Right renal pelvis (tissue), 4 donors: ENCODE data around the gene FASTK. TPM values are rescaled to one million over a fixed set of nuclear protein-coding genes. Genes with fewer than 3 reads are reported as not detected.

Source experiments
- DNase-seq, 4 donors: peaks; one replicate each; pipeline ENCODE4 v3.0.0-alpha.2; 2013; ENCODE audit warnings: low read depth in 4 of 4, low spot score in 3 of 4, missing footprints in 1 of 4
- polyA plus RNA-seq, 4 donors: library from polyadenylated mRNA; unstranded; fragments of 120-200 nt; gene quantifications; one replicate each; pipeline ENCODE4 v1.2.1, GENCODE V29; 2013; ENCODE audit not compliant: insufficient read length in 4 of 4

Gene FASTK
- polyA plus RNA-seq, 4 donors: 49.5 to 77.1 (median 50.8) TPM

- DNase-seq: no peak
These were observed 37.8 kb upstream of the FASTK start for GRCh38 chr7:151118108-151119054.

DNA sequence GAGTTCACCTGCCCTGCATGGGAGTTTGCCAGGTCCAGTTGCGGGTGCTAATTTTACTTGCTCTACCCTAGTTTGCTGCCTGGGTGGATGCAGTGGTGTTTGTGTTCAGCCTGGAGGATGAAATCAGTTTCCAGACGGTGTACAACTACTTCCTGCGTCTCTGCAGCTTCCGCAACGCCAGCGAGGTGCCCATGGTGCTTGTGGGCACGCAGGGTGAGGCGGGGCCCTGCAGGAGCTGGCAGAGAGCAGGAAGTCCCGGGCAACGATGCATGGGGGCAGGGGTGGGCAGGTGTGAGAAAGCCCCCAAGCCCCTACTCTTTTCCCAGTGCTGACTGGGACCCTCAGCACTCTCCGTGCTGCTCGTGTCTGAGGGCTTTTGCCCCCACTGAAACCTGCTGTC, 37.0 kb upstream of the FASTK start:
- no peak for DNase-seq

DNA sequence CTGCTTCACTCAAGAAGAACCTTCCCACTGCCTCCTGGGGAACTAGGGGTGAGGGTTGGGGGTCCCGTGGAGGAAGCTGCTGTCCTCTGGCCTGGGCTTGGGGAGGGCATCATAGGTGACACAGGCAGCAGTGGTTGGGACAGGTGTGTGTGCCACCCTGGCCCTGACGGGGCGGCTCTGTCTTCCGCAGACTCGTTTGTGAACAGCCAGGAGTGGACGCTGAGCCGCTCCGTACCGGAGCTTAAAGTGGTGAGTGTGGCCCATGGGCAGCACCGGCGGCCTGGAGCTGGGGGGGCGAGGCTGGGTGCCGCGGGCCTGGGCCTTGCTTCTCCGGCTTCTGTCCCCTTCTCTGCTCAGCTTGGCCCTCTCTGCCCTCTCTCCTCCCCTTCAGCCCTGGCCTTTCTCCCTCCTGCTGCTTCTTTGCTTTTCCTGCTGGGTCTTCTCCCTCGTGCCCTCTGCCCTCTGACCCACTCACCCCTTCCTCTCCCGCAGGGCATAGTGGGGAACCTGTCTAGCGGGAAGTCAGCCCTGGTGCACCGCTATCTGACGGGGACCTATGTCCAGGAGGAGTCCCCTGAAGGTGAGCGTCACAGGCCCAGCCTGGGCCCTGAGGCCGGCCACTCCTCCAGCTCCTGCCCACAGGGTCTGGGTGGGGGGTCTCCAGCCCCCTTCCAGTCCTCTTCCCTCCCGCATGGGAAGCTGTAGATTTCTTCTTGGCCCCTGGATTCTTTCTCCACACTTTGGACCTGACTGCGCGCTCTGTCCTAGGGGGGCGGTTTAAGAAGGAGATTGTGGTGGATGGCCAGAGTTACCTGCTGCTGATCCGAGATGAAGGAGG, 36.2 kb upstream of the FASTK start:
- DNase-seq: no peak

DNA sequence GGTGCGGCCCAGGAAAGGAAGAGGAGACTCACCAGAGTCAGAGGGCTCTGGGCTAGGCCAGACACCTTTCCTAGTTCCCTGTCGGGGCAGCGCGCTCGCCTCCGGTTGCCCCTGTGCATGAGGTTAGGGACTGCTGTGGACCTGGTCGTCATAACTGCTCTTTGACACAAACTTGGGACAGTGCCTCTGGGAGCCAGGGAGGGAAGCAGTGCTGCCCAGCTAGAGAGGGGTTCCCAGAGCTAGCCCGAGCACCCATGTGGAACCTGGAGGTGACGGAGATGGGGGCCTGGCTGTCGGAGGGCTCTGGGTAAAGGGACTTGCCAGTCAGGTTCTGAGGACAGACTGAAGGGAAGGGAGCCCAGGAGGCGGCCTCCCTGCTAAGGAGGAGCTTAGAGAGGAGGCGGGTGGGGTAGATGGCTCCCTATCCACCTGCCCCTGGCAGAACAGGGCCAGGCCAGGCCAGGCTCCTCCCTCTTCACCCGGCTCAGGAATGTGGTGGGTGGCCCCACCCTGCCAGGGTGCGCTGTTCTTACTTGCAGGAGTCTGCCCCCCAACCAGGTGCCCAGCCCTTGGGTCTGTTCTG, 35.3 kb upstream of the FASTK start:
- DNase-seq: no peak

DNA sequence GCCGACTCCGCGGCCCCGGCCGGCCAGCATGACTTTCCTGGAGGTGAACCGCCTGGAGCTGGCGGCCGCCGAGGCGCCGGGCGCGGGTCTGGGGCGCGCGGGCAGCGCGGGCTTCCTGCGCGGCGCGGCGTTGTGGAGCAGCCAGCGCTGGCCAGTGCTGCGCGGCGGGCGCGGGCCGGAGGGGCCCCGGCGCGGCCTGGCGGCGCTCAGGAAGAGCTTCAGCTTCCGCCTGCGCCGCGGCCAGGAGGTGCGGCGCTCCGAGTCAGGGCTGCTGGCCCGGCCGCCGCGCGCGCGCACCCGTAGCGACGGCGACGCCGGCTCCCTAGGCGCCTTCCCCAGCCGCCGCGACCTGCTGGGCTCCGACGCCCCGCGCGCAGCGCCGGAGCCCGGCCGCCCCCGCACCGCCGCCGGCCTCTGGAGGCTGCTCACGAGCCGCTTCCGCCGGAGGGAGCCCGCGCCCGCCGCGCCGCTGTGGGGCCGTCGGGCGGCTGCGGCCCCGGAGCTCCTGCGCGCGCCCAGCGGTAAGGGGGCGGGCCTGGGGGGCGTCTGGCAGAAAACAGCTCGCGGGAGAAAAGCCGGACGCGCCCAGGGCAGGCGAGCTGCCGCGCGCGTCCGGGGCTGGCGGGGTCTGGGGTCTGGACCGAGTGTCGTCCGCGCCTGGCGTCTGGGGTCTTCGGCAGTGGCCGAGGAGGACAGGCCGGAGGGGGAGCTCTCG, 34.7 kb upstream of the FASTK start:
- DNase-seq: no peak

DNA sequence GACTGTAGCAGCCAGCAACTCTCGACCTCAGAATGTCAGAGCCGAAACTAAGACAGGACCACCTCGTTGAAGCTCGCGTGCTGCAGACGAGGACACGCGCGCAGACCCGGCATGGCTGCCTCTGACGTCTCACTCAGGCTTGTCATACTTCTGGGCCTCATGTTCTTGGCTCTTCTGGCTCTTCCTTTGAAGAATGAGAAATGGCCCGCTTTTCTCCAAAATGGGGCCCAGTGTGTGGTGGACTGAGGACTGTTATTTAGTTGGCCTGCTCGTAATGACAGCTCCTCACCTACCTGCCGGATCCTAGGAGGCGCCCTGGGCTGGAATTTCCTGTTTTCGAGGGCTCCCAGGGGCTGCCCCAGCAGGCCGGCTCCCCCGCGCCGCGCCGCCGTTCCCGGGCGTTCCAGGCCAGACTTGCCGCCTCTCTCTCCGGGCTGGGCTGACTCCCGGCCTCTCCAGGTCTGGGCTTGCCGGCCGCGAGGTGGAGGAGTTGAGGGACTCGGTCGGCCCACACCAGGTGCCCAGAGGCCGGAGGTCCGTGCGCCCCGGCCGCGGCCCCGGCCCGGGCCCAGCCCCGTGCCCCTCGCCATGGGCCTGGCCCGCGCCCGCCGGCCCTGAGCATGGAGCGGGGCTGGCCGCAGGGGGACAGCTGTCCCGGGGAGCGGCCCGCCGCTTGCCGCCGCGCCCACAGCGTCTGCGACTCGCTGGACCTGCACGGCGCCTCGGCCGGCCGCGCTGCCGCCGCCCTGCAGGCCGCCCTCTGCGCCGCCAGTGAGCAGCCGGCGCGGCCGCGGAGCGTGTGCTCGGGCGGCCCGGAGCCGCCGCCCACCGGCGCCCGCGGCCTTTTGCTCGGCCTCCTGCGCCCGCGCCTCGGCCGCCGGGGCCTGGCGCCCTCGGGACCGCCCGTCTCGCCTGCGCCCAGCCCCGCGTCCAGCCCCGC, 33.8 kb upstream of the FASTK start:
- DNase-seq: no peak

DNA sequence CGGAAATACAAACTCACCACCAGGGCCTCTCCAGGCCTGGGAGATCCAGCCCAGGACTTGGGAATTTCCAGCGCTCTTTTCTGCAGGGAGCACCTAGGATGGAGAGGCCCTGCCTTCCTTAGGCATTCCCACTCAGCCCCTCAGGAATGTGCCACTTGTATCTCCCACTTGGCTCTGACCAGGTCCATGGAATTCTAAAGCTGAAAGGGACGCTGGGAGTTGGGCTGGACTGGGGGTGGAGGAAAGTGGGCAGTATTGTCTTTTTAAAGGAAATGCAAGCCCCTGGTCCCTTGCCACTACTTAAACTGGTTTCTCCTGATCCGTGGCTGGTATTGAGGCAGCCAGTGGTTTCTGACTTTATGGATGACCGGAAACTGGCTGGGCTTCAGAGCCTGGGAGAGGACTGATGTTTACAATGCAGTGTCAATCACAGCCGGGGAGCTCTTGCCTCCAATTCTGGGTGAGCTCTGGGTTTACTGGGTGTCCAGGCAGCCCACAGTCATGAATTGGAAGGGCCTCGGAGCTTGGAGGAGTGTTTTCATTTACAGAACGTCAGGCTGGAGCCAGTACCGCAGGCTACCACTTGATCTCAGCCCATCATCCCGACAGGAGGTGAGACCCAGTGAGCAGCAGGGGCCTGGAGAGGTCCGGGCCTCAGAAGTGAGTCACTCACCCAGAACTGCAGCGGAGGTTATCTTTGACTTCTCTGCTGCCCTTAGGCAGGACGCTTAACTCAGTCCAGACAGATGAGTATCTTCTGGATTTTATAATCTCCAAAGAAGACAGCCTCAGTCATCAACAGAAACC, 32.9 kb upstream of the FASTK start:
- no peak for DNase-seq

DNA sequence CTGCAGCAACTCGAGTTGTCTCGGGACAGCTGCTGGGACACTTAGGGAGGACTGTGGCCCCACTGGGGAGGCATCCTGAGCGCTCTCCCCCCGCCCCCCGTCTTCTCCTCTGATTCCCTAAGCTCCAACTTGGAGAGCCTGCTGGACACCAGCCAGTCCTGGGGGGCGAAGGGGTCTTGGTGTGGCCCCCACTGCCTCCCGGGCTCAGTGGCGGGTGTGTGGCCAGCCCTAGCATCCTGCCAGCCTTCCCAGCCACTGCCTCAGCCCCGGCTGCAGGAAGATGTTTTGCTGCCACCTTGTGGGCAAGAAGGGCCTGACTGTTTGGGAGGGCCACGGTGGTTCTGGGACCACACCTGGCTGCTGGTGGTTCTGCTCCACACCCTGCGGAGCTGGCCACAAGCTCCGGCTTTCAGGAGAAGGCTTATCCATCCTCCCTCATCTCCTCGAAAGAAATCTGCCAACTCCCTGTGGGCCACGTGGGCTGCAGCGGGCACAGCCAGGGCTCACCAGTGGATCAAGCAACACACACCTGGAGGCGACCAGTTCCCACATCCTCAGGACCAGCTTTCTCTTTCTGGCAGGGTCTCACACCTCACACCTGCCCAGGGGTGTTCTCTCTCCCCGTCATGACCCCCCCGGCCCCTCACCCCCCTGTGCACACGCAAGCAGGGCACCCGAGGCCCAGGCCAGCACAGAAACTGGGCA, 30.5 kb upstream of the FASTK start:
- no peak for DNase-seq

DNA sequence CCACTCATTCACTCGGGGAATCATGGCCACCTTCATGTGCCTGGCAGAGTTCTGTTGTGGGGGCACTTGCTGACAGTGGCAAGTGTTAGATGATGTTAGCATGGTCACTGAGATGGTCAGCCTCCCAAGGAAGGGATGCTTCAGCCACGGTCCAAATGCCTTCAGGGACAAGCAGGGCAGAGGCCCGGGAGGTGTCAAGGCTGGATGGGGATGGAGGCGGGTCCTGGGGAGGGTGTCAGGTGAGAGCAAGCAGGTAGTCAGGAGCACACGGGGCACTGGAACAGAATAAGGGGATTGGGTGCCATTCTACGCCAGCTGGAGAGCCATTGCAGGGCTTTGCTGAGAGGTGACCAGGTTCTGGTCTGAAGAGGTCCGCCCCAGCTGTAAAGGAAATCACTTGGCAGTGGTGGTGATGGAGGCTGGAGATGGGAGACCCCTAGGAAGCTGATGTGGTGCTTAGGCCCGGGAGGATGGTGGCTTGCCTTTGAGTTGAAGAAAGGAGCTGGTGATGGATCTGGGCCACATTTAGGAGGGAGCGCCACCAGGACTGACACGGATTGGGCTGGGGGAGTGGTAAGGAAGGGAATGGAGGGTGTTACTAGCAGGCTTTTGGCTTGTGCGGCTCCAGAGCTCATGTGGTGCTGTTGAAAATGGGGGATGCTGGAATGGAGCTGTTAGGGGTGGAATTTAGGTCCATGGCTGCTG, 29.8 kb upstream of the FASTK start:
- DNase-seq: no peak

DNA sequence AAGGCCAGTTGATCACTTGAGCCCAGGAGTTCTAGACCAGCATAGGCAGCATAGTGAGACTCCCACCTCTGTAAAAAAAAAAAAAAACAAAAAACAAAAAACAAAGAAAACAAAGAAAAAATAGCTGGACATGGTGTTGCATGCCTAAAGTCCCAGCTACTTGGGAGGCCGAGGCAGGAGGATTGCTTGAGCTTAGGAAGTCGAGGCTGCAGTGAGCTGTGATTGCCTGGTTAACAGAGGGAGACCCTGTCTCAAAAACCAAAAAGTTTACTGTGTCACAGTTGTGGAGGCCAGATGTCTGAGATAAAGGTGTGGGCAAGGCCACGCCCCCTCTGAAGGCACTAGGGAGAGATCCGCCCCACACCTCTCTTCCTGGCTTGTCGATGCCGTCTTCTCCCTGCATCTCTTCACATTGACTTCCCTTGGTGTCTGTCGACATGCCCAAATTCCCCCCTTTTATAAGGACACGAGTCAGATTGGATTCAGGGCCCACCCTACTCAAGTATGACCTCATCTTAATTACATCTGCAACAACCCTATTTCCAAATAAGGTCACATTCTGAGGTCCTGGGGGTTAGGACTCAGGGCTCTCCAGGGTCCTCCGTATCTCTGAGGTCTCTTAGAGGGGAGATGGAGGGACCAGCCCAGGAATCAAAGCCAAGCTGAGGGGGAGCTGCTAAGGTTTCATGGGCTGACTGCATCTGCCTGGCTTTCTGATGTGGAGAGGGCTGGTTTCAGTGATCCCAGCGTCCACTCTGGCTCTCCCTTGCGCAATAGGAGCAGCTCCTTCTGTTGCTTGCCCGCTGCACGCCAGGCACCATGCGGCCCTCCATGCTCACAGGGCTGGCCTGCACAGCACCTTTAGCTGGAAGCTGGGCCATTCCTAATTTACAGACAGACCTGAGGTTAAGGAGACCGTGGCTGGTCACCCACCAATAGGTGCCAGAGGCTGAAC, 28.8 kb upstream of the FASTK start:
- no peak for DNase-seq

DNA sequence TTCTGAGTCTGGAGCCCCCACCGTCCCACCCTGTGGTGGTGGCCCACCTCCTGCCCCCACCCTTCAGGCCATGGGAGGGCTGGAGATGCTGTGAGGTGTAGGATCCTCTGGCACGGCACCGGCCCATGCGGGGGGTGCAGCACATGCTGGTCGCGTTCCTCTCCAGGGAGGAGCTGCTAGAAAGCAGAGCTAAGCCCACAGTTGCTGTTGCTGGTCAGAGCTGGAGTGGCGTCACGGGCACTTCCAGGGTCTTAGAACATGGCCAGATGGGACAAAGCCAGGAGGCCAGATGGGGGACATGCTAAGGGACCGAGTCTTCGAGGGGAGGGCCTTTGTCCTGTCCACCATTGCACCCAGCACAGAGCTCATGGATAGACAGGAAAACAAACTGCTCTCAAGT, 27.3 kb upstream of the FASTK start:
- DNase-seq: no peak

DNA sequence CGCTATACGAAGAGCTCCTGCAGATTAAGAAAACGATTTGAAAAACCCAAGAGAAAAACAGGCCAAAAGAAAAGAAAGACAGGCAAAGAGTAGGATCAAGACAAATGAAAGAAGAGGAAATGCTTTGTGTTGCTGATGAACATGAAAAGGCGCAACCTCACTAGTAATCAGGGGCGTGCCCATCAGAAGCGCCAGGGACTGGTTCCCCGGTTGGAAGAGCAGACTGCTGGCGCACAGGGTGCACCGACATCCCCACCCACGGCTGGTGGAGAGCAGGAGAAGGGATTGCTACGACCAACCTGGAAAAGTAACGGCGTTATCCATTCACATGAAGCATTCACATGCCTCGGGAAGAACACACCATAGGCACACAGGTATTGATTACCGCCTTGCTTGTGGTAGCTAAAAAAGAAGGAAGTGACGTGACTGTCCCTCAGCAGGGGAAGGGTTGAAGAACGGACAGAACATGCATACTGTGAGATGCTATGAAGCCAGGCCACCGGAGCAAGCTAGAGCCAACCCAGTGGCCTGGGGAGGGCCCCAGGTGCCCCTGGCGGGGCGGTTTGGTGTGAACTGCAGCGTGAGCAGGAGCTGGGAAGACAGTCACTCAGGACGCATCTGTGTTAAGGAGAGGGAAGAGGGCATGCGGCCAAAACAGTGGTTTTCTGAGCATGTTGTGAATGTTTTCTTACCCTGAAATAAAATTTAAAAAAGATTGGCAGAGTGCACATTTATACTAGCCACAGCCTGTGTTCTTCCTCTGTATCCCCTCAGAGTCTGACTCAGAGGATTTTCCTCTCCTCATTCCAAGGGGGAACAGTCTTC, 24.0 kb upstream of the FASTK start:
- DNase-seq: no peak

GRCh38 chr7:151103973-151104372, 23.4 kb upstream of the FASTK start:
- no peak for DNase-seq

DNA sequence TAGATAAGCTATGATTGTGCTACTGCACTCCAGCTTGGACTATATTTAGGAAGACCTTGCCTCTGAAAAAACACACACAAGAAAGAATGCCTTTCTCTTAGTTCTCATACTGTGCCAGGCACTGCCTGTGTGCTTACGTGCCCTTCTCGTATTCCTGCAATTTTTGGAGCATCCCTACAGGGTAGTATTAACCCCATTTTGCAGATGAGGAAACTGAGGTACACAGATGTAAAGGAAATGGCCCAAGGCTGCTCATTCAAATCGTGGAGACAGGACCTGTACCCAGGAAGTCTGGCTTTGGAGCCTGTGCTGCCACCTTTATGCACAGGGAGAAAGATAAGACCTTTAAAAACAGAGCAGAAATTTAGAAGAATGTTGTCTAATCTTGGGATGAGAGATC, 22.4 kb upstream of the FASTK start:
- no peak for DNase-seq

DNA sequence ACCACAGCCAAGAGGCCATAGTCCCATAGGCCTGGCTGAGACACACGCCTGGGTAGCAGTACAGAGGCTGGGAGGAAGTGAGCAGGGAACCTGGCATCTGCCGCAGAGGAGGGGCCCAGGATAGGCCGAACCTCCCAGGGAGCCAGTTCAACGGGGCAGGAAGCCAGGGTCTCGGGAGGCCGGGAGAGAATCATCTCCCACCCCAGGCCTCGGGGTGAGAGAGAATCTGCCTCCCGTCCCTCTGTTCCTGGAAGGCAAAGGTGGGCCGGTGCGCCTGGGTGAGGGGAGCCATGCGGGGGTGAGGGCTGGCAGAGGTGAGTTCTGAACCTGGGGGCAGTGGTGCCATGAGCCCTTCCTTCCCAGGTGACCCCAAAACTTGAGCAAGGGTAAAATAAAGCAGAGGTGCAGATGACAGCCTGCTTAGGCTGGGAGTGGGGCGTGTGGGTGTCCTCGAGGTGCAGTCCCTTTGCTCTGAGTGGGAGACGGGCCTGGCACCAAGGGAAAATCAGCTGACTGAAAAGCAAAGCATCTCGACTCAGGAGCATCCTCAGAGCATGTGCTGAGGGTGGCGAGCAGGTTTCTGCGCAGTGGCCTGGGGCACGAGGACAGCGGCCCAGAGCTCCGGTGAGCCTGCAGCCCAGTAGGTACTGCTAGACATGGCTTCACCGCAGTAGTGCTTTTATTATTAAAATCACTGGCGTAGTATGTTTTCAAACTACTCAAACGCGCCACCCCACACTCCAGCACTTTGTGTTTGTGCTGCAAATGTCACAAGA, 21.2 kb upstream of the FASTK start:
- DNase-seq: no peak
